Measurements from ENCODE around the gene NIPBL. TPM values are rescaled to one million over a fixed set of nuclear protein-coding genes. Genes with fewer than 3 reads are reported as not detected.

Gene NIPBL
- total RNA-seq, 1 experiment from 2014 or later: 45.1 TPM

DNA sequence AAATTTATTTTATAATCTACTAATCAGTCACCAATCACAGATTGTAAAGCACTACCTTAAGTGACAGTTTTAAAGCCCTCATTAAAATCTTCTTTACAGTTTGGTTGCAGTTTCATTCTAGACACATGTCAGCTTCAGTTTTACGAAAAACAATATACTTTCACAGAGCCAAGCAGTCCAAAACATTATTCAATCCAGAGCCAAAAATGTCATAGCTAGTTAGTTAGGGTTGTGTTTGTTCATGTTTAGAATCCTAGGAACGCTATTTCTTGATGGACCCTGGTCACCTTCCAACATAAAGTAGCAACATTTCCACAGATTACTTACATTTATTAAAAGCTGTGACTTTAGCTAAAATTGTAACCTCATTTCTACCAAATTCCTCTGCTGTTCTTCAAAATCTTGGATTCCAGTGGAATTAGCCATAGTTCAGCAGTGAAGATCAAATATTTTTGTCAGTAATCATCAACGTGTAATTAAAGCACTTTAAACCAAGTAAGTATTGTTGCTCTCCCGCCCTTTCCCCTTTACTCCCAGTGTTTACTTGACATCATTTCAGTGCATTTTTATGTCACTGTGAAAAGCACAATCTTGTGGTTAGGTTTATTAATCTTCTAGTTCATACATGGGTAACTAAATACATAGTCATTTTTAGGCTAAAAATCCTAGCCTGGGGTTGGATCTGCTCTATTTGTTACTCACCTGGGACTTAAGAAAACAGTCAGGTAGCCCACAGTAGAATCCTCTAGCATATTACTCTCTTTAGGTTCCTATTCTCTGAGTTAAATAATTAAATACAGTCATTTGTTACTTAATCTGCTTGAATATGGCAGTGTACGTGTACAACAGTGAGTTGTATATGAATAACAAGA lies 74.3 kb downstream of the NIPBL start:
- H3K27ac ChIP-seq (ENCODE audit: low read depth, low read length): no peak overlapping the region
- peaks cover 5 to 13% of the 10 kb centered on the region in 2 experiments for H3K4me1 ChIP-seq (ENCODE audit: control insufficient read depth in 1 of 2, insufficient read depth in 2 of 2, low read length in 2 of 2)
- BruUV-seq (replicated peaks): no TSS peak
- H3K9me3 ChIP-seq (ENCODE audit: control insufficient read depth in 1 of 2, insufficient read depth in 1 of 2, low read depth in 1 of 2, low read length in 2 of 2): no peaks in the 10 kb centered on the region
- ChIA-PET POLR2A (no interaction called here), RAD21 (ENCODE audit: low non-redundant PET in 1 of 2, low total read pairs in 2 of 2, uncharacterized antibody in 2 of 2, unreplicated experiment in 2 of 2) (no interaction called here), CTCF (no interaction called here)
- no peaks in the 10 kb centered on the region for H3K36me3 ChIP-seq (ENCODE audit: control insufficient read depth in 1 of 2, insufficient read depth in 2 of 2, low read length in 2 of 2)
- TF ChIP-seq ZNF274 (IDR thresholded peaks at IDR 0.05; ENCODE audit: low read depth, low read length) (no peak), POLR2AphosphoS5 (IDR thresholded peaks at IDR 0.05; ENCODE audit: low read depth, low read length) (no peak), SIN3A (IDR thresholded peaks at IDR 0.05; ENCODE audit: low read depth) (no peak), SP1 (IDR thresholded peaks at IDR 0.05; ENCODE audit: low read depth) (no peak), TCF7L2 (IDR thresholded peaks at IDR 0.05; ENCODE audit: borderline replicate concordance, extremely low read depth, insufficient read depth, insufficient read length) (no peak), YY1 (IDR thresholded peaks at IDR 0.05; ENCODE audit: extremely low read depth, insufficient replicate concordance, low read depth, low read length) (no peak), RAD21 (IDR thresholded peaks at IDR 0.05; ENCODE audit: low read depth) (no peak), CEBPB (IDR thresholded peaks at IDR 0.05; ENCODE audit: low read depth) (no peak), JUND (IDR thresholded peaks at IDR 0.05) (no peak), POLR2A (IDR thresholded peaks at IDR 0.05; ENCODE audit: borderline replicate concordance, extremely low read depth, insufficient read depth, insufficient read length) (no peak), ZFX (IDR thresholded peaks at IDR 0.05) (no peak), EZH2 (IDR thresholded peaks at IDR 0.05) (no peak)
- TF ChIP-seq, protein P1, sequence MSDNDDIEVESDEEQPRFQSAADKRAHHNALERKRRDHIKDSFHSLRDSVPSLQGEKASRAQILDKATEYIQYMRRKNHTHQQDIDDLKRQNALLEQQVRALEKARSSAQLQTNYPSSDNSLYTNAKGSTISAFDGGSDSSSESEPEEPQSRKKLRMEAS (IDR thresholded peaks at IDR 0.05): no peak
- TF ChIP-seq, protein P2, sequence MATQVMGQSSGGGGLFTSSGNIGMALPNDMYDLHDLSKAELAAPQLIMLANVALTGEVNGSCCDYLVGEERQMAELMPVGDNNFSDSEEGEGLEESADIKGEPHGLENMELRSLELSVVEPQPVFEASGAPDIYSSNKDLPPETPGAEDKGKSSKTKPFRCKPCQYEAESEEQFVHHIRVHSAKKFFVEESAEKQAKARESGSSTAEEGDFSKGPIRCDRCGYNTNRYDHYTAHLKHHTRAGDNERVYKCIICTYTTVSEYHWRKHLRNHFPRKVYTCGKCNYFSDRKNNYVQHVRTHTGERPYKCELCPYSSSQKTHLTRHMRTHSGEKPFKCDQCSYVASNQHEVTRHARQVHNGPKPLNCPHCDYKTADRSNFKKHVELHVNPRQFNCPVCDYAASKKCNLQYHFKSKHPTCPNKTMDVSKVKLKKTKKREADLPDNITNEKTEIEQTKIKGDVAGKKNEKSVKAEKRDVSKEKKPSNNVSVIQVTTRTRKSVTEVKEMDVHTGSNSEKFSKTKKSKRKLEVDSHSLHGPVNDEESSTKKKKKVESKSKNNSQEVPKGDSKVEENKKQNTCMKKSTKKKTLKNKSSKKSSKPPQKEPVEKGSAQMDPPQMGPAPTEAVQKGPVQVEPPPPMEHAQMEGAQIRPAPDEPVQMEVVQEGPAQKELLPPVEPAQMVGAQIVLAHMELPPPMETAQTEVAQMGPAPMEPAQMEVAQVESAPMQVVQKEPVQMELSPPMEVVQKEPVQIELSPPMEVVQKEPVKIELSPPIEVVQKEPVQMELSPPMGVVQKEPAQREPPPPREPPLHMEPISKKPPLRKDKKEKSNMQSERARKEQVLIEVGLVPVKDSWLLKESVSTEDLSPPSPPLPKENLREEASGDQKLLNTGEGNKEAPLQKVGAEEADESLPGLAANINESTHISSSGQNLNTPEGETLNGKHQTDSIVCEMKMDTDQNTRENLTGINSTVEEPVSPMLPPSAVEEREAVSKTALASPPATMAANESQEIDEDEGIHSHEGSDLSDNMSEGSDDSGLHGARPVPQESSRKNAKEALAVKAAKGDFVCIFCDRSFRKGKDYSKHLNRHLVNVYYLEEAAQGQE (IDR thresholded peaks at IDR 0.05; ENCODE audit: low read depth): no peak
- peaks cover 6% of the 10 kb centered on the region; the same call in 1 of the 2 replicates for H4K20me1 ChIP-seq (ENCODE audit: insufficient read depth)
- peak; percentile 49; the same call in 1 of the 2 replicates for ATAC-seq
- H3K9me2 ChIP-seq (ENCODE audit: insufficient read depth): no peaks in the 10 kb centered on the region
- peak overlapping the region; percentile 39 for H3K4me2 ChIP-seq (ENCODE audit: low read length)
- no peak overlapping the region for H3K4me3 ChIP-seq (replicated peaks in 1 of 2; ENCODE audit: low read depth in 1 of 2, low read length in 2 of 2)
- intact Hi-C loops (cut with micrococcal nuclease): no loop called here
- DNase-seq (ENCODE audit: low read depth, low spot score): no peak
- H3K79me2 ChIP-seq (ENCODE audit: insufficient read depth, low read length): peaks cover 93% of the 10 kb centered on the region
- H2AFZ ChIP-seq (ENCODE audit: low read depth, low read length, poor library complexity, severe bottlenecking): no peak overlapping the region
- H3K27me3 ChIP-seq (ENCODE audit: insufficient read depth, low read length): no peaks in the 10 kb centered on the region
- H3K9ac ChIP-seq (ENCODE audit: low read length): no peak overlapping the region
